Central memory CD8-positive, alpha-beta T cell (primary cell): ENCODE data around the gene R3HDM4.
A peak's percentile ranks its signal among the peaks of the same experiment; 100 is the strongest.

Experiments used
- ATAC-seq: fragments of 150-1000 bp; cut with Tn5 transposase; replicated peaks from 2 replicates; pipeline ENCODE4 v1.10.0; 2022; ENCODE audit warnings: mild to moderate bottlenecking, moderate FRiP score, moderate number of reproducible peaks; ENCODE audit not compliant: poor library complexity, severe bottlenecking; ENCODE audit errors: extremely low read depth
- DNase-seq, 2 donors: peaks; one replicate each; pipeline ENCODE4 v3.0.0; 2021; ENCODE audit warnings: low spot score in 2 of 2
- H3K27ac Mint-ChIP-seq: one replicate; pipeline ENCODE4 v1.8.0; 2022; ENCODE audit warnings: low read depth, mild to moderate bottlenecking, moderate library complexity, mixed read lengths
- H3K27me3 Mint-ChIP-seq: one replicate; pipeline ENCODE4 v1.8.0; 2022; ENCODE audit warnings: mixed read lengths
- H3K36me3 Mint-ChIP-seq: one replicate; pipeline ENCODE4 v1.8.0; 2022; ENCODE audit warnings: mild to moderate bottlenecking, moderate library complexity, mixed read lengths; ENCODE audit not compliant: insufficient read depth
- H3K4me1 Mint-ChIP-seq: one replicate; pipeline ENCODE4 v1.8.0; 2022; ENCODE audit warnings: mixed read lengths
- H3K4me3 Mint-ChIP-seq: one replicate; pipeline ENCODE4 v1.8.0; 2022; ENCODE audit warnings: mild to moderate bottlenecking, moderate library complexity, mixed read lengths
- H3K9me3 Mint-ChIP-seq: one replicate; pipeline ENCODE4 v1.8.0; 2022; ENCODE audit warnings: mixed read lengths

Gene R3HDM4

DNA sequence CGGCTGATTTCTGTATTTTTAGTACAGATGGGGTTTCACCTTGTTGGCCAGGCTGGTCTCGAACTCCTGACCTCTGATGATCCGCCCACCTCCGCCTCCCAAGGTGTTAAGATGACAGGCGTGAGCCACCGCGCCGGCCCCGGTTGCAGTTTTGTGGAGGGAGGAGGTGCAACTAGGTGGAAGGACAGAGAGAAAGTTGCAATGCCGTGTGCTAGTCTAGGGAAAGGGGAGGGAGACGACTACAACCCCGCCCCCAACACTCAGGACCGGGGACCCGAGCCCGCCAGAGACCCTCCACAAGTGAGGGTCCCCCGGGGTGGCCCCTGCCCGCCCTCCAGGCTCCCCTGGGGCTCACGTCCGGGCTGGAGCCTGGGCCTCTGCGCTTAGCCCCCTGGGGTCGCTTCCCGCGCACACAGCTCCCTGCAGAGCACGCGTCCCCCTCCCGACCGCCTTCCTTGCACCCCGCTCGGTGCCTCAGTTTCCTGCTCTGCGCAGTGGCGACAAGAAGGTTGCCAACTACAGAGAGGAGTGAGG is 11.6 kb upstream of the R3HDM4 start:
- Mint-ChIP-seq H3K4me3 (peak overlapping the region; percentile 80), H3K27ac (peak overlapping the region; percentile 35), H3K27me3 (no peaks in the 10 kb centered on the region), H3K4me1 (peaks cover 10% of the 10 kb centered on the region), H3K36me3 (peaks cover 5% of the 10 kb centered on the region), H3K9me3 (no peaks in the 10 kb centered on the region)
- ATAC-seq (no peak), DNase-seq (no peak)

GRCh38 chr19:920051-920864 is 7.2 kb upstream of the R3HDM4 start:
- peak overlapping the region; percentile 76 for H3K4me3 Mint-ChIP-seq
- no peaks in the 10 kb centered on the region for H3K9me3 Mint-ChIP-seq
- DNase-seq = peak; percentile 47 to 49
- no peaks in the 10 kb centered on the region for H3K27me3 Mint-ChIP-seq
- peak; percentile 37 for ATAC-seq
- peaks cover 13% of the 10 kb centered on the region for H3K36me3 Mint-ChIP-seq
- peaks cover 10% of the 10 kb centered on the region for H3K4me1 Mint-ChIP-seq
- H3K27ac Mint-ChIP-seq = peak overlapping the region; percentile 82

- no peak overlapping the region for H3K27ac Mint-ChIP-seq
- peaks cover 13% of the 10 kb centered on the region for H3K36me3 Mint-ChIP-seq
- DNase-seq (no peak), ATAC-seq (peak; percentile 38)
- H3K27me3 Mint-ChIP-seq = no peaks in the 10 kb centered on the region
- peak overlapping the region; percentile 76 for H3K4me3 Mint-ChIP-seq
- no peaks in the 10 kb centered on the region for H3K9me3 Mint-ChIP-seq
- peaks cover 10% of the 10 kb centered on the region for H3K4me1 Mint-ChIP-seq
Observed at GRCh38 chr19:919199-920050, 6.4 kb upstream of the R3HDM4 start.

DNA sequence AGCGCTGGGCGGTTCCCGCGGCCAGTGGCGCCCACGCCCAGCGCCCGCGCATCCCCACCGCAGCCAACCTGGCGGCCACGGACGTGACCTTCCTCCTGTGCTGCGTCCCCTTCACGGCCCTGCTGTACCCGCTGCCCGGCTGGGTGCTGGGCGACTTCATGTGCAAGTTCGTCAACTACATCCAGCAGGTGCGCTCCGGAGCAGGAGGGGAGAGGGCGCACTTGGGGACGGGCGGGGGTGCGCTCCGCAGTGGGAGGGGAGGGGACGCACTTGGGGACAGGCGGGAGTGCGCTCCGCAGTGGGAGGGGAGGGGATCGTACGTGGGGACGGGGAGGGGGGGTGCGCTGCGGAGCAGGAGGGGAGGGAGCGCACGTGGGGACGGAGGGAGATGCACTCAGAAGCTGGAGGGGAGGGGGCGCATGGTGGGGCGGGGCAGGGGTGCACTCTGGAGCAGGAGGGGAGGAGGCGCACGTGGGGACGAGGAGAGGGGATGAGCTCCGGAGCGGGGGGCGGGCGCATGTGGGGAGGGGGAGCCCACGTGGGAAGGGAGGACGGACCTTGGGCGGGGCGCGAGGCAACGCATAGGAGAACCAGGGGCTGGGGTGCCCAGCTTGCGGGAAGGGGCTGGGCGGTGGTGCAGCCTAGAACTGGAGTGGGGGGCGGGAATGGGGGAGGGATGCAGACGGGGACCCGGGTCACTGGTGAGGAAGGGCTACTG is 5.6 kb upstream of the R3HDM4 start:
- Mint-ChIP-seq H3K4me3 (peak overlapping the region; percentile 76), H3K9me3 (no peaks in the 10 kb centered on the region), H3K36me3 (peaks cover 16% of the 10 kb centered on the region), H3K27me3 (no peaks in the 10 kb centered on the region), H3K27ac (no peak overlapping the region), H3K4me1 (peaks cover 10% of the 10 kb centered on the region)
- ATAC-seq = no peak
- no peak for DNase-seq

DNA sequence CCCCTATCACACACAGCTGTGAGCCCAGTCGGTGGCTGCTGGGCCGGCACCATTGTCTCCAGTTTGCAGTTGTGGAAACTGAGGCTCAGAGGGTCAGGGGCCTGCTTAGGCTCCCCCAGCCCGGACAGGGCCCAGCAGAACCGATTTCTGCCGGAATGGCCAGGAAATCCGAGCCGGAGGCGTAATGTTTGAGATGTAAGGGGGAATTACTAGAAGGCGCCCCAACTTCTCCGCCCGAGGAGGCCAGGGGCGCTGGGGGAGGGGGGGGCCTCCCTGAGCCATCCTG is 5.1 kb upstream of the R3HDM4 start:
- no peak for ATAC-seq
- H3K4me1 Mint-ChIP-seq = peaks cover 10% of the 10 kb centered on the region
- H3K36me3 Mint-ChIP-seq = peaks cover 17% of the 10 kb centered on the region
- no peaks in the 10 kb centered on the region for H3K9me3 Mint-ChIP-seq
- DNase-seq = no peak
- H3K27me3 Mint-ChIP-seq = no peaks in the 10 kb centered on the region
- no peak overlapping the region for H3K27ac Mint-ChIP-seq
- H3K4me3 Mint-ChIP-seq = peak overlapping the region; percentile 64

- ATAC-seq (no peak), DNase-seq (no peak)
- no peaks in the 10 kb centered on the region for H3K27me3 Mint-ChIP-seq
- H3K9me3 Mint-ChIP-seq = no peaks in the 10 kb centered on the region
- H3K4me1 Mint-ChIP-seq = peaks cover 10% of the 10 kb centered on the region
- H3K27ac Mint-ChIP-seq = no peak within 1 kb of the TSS
- H3K36me3 Mint-ChIP-seq = peaks cover 20% of the 10 kb centered on the region
- H3K4me3 Mint-ChIP-seq = peak within 1 kb of the TSS; percentile 64
Observed at GRCh38 chr19:917323-918151, 4.5 kb upstream of the R3HDM4 start, which contains the start of gene KISS1R. KISS1R (plus strand) TSS chr19:917333; CDS start chr19:917503, 170 bp downstream.

GRCh38 chr19:916645-917322 is 3.8 kb upstream of the R3HDM4 start:
- Mint-ChIP-seq H3K36me3 (peaks cover 22% of the 10 kb centered on the region), H3K27me3 (no peaks in the 10 kb centered on the region), H3K9me3 (no peaks in the 10 kb centered on the region), H3K4me1 (peaks cover 10% of the 10 kb centered on the region), H3K4me3 (peak overlapping the region; percentile 11), H3K27ac (no peak overlapping the region)
- DNase-seq (no peak), ATAC-seq (no peak)

- Mint-ChIP-seq H3K27ac (peak overlapping the region; percentile 49), H3K4me3 (peak overlapping the region; percentile 79), H3K27me3 (no peaks in the 10 kb centered on the region), H3K36me3 (peaks cover 33% of the 10 kb centered on the region), H3K4me1 (peaks cover 17% of the 10 kb centered on the region), H3K9me3 (no peaks in the 10 kb centered on the region)
- DNase-seq (no peak), ATAC-seq (no peak)
Observed at GRCh38 chr19:912181-913079, 589 bp downstream of the R3HDM4 start.

GRCh38 chr19:911197-912033 is 1.6 kb downstream of the R3HDM4 start:
- Mint-ChIP-seq H3K4me1 (peaks cover 17% of the 10 kb centered on the region), H3K27me3 (no peaks in the 10 kb centered on the region), H3K36me3 (peaks cover 32% of the 10 kb centered on the region), H3K9me3 (no peaks in the 10 kb centered on the region), H3K27ac (peak overlapping the region; percentile 100), H3K4me3 (peak overlapping the region; percentile 85)
- no peak for DNase-seq
- no peak for ATAC-seq

DNA sequence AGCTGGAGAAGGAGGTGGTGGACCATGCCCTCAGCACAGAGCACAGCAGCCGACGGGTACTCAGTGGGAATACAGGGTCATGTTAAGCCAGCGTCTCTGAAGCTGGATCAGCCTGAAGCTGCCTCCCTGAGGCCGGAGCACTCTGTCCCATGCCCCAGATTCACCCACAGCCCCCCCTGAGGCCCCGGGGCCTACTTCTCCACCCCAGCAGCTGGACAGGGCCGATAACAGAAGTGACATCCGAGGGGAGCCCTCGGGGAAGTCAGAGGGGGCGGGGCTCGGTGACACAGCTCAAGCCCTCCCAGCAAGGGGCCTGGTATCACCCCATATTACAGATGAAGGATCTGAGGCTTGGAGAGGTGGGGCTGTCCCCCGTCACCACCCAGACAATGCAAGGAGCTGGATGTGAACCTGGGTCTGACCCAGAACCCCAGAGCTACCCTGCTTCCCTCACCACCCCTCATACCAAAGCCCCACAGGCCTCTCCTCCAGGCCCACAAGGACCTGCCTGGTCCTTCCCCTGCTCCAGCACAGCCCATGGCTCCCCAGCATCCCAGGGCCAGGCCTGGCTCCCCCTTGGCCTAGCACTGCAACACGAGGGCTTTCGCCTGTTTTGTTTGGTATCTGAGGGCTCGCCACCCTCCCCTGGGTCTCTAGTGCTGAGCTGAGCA is 5.7 kb downstream of the R3HDM4 start:
- H3K4me1 Mint-ChIP-seq = peaks cover 24% of the 10 kb centered on the region
- no peak for ATAC-seq

More for the DNA sequence above, 5.7 kb downstream of the R3HDM4 start:
- H3K36me3 Mint-ChIP-seq = peaks cover 27% of the 10 kb centered on the region
- H3K27me3 Mint-ChIP-seq = no peaks in the 10 kb centered on the region
- H3K9me3 Mint-ChIP-seq = no peaks in the 10 kb centered on the region
- H3K27ac Mint-ChIP-seq = peak overlapping the region; percentile 100
- H3K4me3 Mint-ChIP-seq = peak overlapping the region; percentile 9
- no peak for DNase-seq
